PC-3 (cell line): Measurements from ENCODE around the gene HOXD12. TPM values are rescaled to one million over a fixed set of nuclear protein-coding genes. Genes with fewer than 3 reads are reported as not detected.

ENCODE experiments used
- ATAC-seq: fragments of 200-7000 bp; cut with Tn5 transposase; 2 replicates; pipeline ENCODE4 v1.9.1; 2020; ENCODE audit warnings: mild to moderate bottlenecking, moderate library complexity
- BruUV-seq: library from RNA; stranded (reverse); fragments of 400-500 nt; replicated peaks from 2 replicates; lab custom pipeline; 2021; lab: Mats Ljungman, UMichigan
- CTCF ChIA-PET: fragments of 300-600 bp; sonication (Branson Sonifier 250); formaldehyde crosslinking; loops from one replicate; lab custom pipeline; 2022; ENCODE audit warnings: antibody characterized with exemption; lab: Charles Lee
- POLR2A ChIA-PET: fragments of 300-600 bp; sonication (Branson Sonifier 250); formaldehyde crosslinking; loops from one replicate; lab custom pipeline; 2022; ENCODE audit warnings: antibody characterized with exemption; ENCODE audit not compliant: unreplicated experiment; lab: Charles Lee
- DNase-seq: peaks from one replicate; pipeline ENCODE4 v3.0.0-alpha.2; 2015
- H2AFZ ChIP-seq: fragments of 300-600 bp; sonication (generic); 2 replicates; pipeline ENCODE4 v1.6.0; 2016; ENCODE audit warnings: antibody characterized with exemption, low read length
- H3F3A ChIP-seq: fragments of 300-600 bp; sonication (generic); one replicate; pipeline ENCODE4 v1.6.0; 2017; ENCODE audit warnings: antibody characterized with exemption, low read length, control low read depth, mild to moderate bottlenecking; ENCODE audit not compliant: unreplicated experiment
- H3K27ac ChIP-seq: fragments of 300-600 bp; sonication (generic); 2 replicates; pipeline ENCODE4 v1.5.1; 2016; ENCODE audit warnings: mild to moderate bottlenecking, low read length
- H3K27me3 ChIP-seq: fragments of 300-600 bp; sonication (generic); 2 replicates; pipeline ENCODE4 v1.6.1; 2016; ENCODE audit warnings: low read length, mixed read lengths
- H3K36me3 ChIP-seq: fragments of 300-600 bp; sonication (generic); 2 replicates; pipeline ENCODE4 v1.6.1; 2016; ENCODE audit warnings: low read depth, mixed run types, low read length, mixed read lengths
- H3K4me1 ChIP-seq: fragments of 300-600 bp; sonication (generic); 2 replicates; pipeline ENCODE4 v1.5.1; 2016; ENCODE audit warnings: low read length; ENCODE audit not compliant: insufficient read depth
- H3K4me2 ChIP-seq: fragments of 300-600 bp; sonication (generic); 2 replicates; pipeline ENCODE4 v1.6.0; 2016; ENCODE audit warnings: low read length
- H3K4me3 ChIP-seq: fragments of 300-600 bp; sonication (generic); 2 replicates; pipeline ENCODE4 v1.5.1; 2016; ENCODE audit warnings: mild to moderate bottlenecking, low read length, mixed read lengths
- H3K79me2 ChIP-seq: fragments of 300-600 bp; sonication (generic); 2 replicates; pipeline ENCODE4 v1.6.1; 2017; ENCODE audit warnings: low read length, mixed read lengths
- H3K9ac ChIP-seq: fragments of 300-600 bp; sonication (generic); 2 replicates; pipeline ENCODE4 v1.6.0; 2016; ENCODE audit warnings: mild to moderate bottlenecking, low read length
- H3K9me2 ChIP-seq: fragments of 300-600 bp; sonication (generic); replicated peaks from 2 replicates; pipeline ENCODE4 v1.6.1; 2016; ENCODE audit warnings: mixed run types, low read length, mixed read lengths
- H3K9me3 ChIP-seq: fragments of 300-600 bp; sonication (generic); 2 replicates; pipeline ENCODE4 v1.6.1; 2016; ENCODE audit warnings: low read length, mixed read lengths
- H4K20me1 ChIP-seq: fragments of 300-600 bp; sonication (generic); 2 replicates; pipeline ENCODE4 v1.6.1; 2016; ENCODE audit warnings: low read length, mixed read lengths
- EZH2 ChIP-seq: fragments of 300-600 bp; sonication (generic); IDR thresholded peaks from one replicate; pipeline ENCODE4 v1.6.1; 2017; ENCODE audit warnings: antibody characterized with exemption, mild to moderate bottlenecking, low read length; ENCODE audit not compliant: unreplicated experiment
- EZH2phosphoT487 ChIP-seq: fragments of 300-600 bp; sonication (generic); IDR thresholded peaks from 2 replicates; pipeline ENCODE4 v1.6.1; 2018; ENCODE audit warnings: mild to moderate bottlenecking, antibody characterized with exemption, low read length, borderline replicate concordance
- intact Hi-C: fragments of 100-400 bp; cut with micrococcal nuclease; formaldehyde crosslinking; loops from 2 replicates; pipeline ENCODE4 v1.9.0; 2023
- total RNA-seq: library from RNA; depleted of rRNA; stranded (reverse); fragments of >200 nt; gene quantifications from 2 replicates; pipeline ENCODE4 v1.2.3, GENCODE V29; 2014
- TF ChIP-seq, protein P1 (sequence below): fragments of 300-600 bp; sonication (generic); conservative IDR thresholded peaks from 2 replicates; pipeline ENCODE4 v1.5.1; 2017; ENCODE audit warnings: antibody characterized with exemption, low read depth, mild to moderate bottlenecking, low read length

The HOXD12 gene
- total RNA-seq, 1 experiment from 2014 or later, result not detected

DNA sequence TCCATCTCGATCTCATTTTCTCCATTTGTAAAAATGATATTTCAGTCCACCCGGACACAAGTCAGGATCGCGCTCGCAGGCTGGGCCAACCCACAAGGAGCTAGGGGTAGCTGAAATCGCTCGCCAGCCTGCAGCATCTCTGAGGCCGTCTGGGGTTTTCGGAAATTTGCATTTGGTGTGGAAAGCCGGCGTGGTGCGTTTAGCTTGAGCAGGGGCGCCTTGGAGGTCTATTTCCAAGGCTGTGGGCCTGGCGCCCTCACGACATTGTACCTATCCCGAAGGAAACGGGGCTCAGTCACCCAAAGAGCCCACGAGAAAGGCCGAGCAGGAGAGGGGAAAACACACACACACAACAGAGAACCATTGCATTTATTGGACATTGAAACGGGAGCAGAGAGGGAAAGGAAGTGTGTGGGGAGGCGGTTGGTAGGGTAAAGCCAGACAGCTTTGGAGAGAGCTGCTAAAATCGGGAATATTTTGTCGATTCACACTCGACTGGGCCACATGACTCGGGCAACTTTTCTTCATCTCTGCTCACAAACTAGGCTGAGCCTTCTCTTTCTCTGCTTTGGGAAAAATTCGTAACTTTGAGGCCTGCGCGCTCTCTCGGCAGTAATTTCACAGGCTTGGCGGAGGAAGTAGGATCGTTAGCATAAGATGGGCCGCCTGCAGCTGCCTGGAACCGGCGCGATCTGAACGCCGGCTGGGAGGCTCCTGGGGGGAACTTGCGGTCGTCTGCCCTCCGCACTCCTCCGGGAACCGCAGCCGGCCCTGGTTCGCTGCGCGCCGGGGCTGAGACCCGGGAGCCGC lies 28.8 kb downstream of the HOXD12 start:
- no peak overlapping the region for H3K4me3 ChIP-seq

DNA sequence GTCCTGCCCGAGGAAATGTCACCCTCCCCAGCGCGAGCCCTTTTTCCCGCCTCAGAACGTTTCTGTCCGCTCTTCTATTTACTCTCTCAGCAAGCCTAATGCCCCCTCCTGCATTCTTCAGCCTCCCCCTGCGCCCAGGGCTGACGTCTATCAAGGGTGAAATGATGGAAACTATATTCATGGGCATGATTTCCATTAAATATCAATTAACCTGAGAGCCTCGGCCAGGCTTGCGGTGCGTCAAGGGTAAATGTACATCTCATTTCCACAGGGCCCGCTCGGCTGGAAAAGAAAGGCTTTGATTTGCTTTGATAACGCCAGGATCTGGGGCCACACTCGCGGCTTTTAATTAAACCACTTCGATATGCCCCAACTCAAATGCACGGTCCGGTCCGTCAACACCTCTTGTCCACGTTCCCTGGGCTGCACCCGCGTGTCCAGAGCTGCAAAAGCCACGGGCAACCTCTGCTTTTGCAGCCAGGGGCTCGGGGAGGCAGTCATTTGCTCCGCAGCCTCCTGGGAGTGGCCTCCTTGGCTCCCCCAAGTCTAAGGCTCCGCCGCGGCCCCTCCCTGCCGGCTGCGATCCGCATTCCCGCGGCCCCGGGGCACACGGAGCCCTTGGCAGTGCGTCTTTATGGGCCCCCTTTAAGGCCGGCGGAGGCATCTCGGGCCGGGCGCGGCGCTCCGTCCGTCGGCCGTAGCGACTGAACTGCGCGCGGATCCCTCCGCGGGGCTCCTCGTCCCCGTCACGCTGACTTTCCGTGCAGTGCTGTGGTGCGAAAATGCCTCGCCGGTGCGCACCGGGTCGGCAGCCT lies 29.6 kb downstream of the HOXD12 start, which contains the start of gene HOXD8:
HOXD8 (plus strand) TSS at position 724 of the 815 bp plus-strand sequence. CDS start 662 bp downstream, outside the sequence.
- no peaks in the 10 kb centered on the region for H3K9me2 ChIP-seq
- H3K4me2 ChIP-seq, result peak within 1 kb of the TSS; percentile 99
- TF ChIP-seq, protein P1, sequence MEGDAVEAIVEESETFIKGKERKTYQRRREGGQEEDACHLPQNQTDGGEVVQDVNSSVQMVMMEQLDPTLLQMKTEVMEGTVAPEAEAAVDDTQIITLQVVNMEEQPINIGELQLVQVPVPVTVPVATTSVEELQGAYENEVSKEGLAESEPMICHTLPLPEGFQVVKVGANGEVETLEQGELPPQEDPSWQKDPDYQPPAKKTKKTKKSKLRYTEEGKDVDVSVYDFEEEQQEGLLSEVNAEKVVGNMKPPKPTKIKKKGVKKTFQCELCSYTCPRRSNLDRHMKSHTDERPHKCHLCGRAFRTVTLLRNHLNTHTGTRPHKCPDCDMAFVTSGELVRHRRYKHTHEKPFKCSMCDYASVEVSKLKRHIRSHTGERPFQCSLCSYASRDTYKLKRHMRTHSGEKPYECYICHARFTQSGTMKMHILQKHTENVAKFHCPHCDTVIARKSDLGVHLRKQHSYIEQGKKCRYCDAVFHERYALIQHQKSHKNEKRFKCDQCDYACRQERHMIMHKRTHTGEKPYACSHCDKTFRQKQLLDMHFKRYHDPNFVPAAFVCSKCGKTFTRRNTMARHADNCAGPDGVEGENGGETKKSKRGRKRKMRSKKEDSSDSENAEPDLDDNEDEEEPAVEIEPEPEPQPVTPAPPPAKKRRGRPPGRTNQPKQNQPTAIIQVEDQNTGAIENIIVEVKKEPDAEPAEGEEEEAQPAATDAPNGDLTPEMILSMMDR, result no peak
- no peak for TF ChIP-seq EZH2phosphoT487
- no peak for TF ChIP-seq EZH2
- H3F3A ChIP-seq, result peaks cover under 1% of the 10 kb centered on the region
- H3K27ac ChIP-seq, result no peak within 1 kb of the TSS
- BruUV-seq, result no TSS peak
- no peak for ATAC-seq
- ChIA-PET CTCF (interaction anchor here (0.5 kb wide), 1 partner anchor 149 kb away, joined by 5 read pairs; no protein-coding TSS in a partner anchor), POLR2A (no interaction called here)
- no peaks in the 10 kb centered on the region; the same call in 1 of the 2 replicates for H3K36me3 ChIP-seq
- H3K4me3 ChIP-seq, result peak within 1 kb of the TSS; percentile 81
- DNase-seq, result no peak
- no peaks in the 10 kb centered on the region for H4K20me1 ChIP-seq
- H3K9me3 ChIP-seq, result no peaks in the 10 kb centered on the region
- intact Hi-C loops, result no loop called here
- H2AFZ ChIP-seq, result peak within 1 kb of the TSS; percentile 96
- H3K27me3 ChIP-seq, result no peaks in the 10 kb centered on the region
- peaks cover 10% of the 10 kb centered on the region for H3K4me1 ChIP-seq
- H3K79me2 ChIP-seq, result no peaks in the 10 kb centered on the region
- peak within 1 kb of the TSS; percentile 28; the same call in 1 of the 2 replicates for H3K9ac ChIP-seq

More for the DNA sequence above, 28.8 kb downstream of the HOXD12 start:
- Histone ChIP-seq H3K9ac (no peak overlapping the region), H3K4me2 (no peak overlapping the region), H3K27me3 (no peaks in the 10 kb centered on the region), H3K36me3 (no peaks in the 10 kb centered on the region; the same call in 1 of the 2 replicates), H2AFZ (no peak overlapping the region), H3K27ac (no peak overlapping the region), H3K79me2 (no peaks in the 10 kb centered on the region), H3K9me2 (no peaks in the 10 kb centered on the region), H3K9me3 (no peaks in the 10 kb centered on the region), H3K4me1 (peaks cover 10% of the 10 kb centered on the region), H4K20me1 (no peaks in the 10 kb centered on the region), H3F3A (no peaks in the 10 kb centered on the region)
- POLR2A ChIA-PET, result no interaction called here
- CTCF ChIA-PET, result interaction anchor here (0.6 to 2.4 kb wide), 4 partner anchors 317 to 543 kb away, joined by 3 to 17 read pairs (median 6); no protein-coding TSS in a partner anchor
- BruUV-seq, result no TSS peak
- no peak for DNase-seq
- intact Hi-C loops, result no loop called here
- TF ChIP-seq EZH2phosphoT487 (no peak), EZH2 (no peak)
- TF ChIP-seq, protein P1, result no peak
- no peak for ATAC-seq
